Esophagus squamous epithelium (tissue), 4 donors: ENCODE data around the gene MAP2K5.

Experiments
- CTCF ChIP-seq, 6 experiments: fragments of 450-650 bp in 4 of 6; fragments of 200-600 bp in 2 of 6; sonication (generic) in 2 of 6; IDR thresholded peaks; one replicate each; pipeline ENCODE4 v1.5.1; 2016 to 2019; ENCODE audit warnings: antibody characterized with exemption in 6 of 6, mild to moderate bottlenecking in 4 of 6, moderate library complexity in 4 of 6
- POLR2A ChIP-seq, 4 donors: fragments of 450-650 bp; IDR thresholded peaks; one replicate each; pipeline ENCODE4 v1.6.1; 2017; ENCODE audit warnings: antibody characterized with exemption in 4 of 4, mild to moderate bottlenecking in 4 of 4, moderate library complexity in 3 of 4

- no peak for TF ChIP-seq CTCF (IDR thresholded peaks at IDR 0.05)
- no peak for TF ChIP-seq POLR2A (IDR thresholded peaks at IDR 0.05)
These were observed 194.3 kb downstream of the MAP2K5 start for GRCh38 chr15:67736810-67737209.
